Suprapubic skin (tissue), 4 donors: Measurements from ENCODE around the gene BRME1.

Source experiments
- POLR2A ChIP-seq, 2 donors: fragments of 450-650 bp; IDR thresholded peaks; one replicate each; pipeline ENCODE4 v1.6.1; 2017; ENCODE audit warnings: antibody characterized with exemption in 2 of 2, mild to moderate bottlenecking in 2 of 2, moderate library complexity in 2 of 2
- POLR2AphosphoS5 ChIP-seq, 3 donors: sonication (generic); formaldehyde crosslinking; IDR thresholded peaks; one replicate each; pipeline ENCODE4 v1.6.1; 2017; ENCODE audit warnings: antibody characterized with exemption in 3 of 3
- TF ChIP-seq, protein P1 (sequence below), 2 donors: fragments of 200-600 bp in 1 of 2; fragments of 450-650 bp in 1 of 2; sonication (generic) in 1 of 2; IDR thresholded peaks; one replicate each; pipeline ENCODE4 v1.5.1; 2016 to 2019; ENCODE audit warnings: antibody characterized with exemption in 2 of 2, mild to moderate bottlenecking in 1 of 2, moderate library complexity in 1 of 2

DNA sequence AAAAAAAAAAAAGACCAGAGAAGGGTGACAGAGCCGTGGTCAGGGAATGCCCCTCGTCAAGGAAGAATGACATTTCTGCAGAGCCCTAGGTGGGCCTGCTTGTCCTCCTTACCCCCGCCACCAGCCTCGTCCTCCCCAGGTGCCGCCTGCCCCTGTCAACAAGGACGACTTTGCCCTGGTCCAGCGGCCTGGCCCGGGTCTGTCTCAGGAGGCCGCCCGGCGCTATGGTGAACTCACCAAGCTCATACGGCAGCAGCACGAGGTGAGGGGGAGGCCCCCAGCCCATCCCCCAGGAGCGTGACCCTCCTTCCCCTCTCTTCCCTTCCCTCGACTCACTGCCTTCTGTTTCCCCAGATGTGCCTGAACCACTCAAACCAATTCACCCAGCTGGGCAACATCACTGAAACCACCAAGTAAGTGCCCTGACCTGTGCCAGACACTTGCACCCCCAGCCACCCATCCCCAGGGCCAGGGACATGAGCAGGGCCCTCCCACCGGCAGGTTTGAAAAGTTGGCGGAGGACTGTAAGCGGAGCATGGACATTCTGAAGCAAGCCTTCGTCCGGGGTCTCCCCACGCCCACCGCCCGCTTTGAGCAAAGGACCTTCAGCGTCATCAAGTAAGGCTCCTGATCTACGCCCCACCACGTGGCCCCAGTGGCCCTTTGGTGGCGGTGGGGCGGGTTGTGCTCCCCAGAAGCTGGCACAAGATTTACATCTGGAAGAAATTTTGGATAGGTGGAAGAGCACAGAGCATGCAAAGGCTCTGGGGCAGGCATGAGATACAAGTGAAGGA lies 17.5 kb upstream of the BRME1 start:
- TF ChIP-seq, protein P1, sequence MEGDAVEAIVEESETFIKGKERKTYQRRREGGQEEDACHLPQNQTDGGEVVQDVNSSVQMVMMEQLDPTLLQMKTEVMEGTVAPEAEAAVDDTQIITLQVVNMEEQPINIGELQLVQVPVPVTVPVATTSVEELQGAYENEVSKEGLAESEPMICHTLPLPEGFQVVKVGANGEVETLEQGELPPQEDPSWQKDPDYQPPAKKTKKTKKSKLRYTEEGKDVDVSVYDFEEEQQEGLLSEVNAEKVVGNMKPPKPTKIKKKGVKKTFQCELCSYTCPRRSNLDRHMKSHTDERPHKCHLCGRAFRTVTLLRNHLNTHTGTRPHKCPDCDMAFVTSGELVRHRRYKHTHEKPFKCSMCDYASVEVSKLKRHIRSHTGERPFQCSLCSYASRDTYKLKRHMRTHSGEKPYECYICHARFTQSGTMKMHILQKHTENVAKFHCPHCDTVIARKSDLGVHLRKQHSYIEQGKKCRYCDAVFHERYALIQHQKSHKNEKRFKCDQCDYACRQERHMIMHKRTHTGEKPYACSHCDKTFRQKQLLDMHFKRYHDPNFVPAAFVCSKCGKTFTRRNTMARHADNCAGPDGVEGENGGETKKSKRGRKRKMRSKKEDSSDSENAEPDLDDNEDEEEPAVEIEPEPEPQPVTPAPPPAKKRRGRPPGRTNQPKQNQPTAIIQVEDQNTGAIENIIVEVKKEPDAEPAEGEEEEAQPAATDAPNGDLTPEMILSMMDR (IDR thresholded peaks at IDR 0.05): no peak
- TF ChIP-seq POLR2A (IDR thresholded peaks at IDR 0.05) (no peak), POLR2AphosphoS5 (IDR thresholded peaks at IDR 0.05) (no peak)
